Left lung (tissue), 10 donors: Measurements from ENCODE around the gene MYT1. TPM values are rescaled to one million over a fixed set of nuclear protein-coding genes. Genes with fewer than 3 reads are reported as not detected.
A peak's percentile ranks its signal among the peaks of the same experiment; 100 is the strongest.

Experiments used
- ATAC-seq: fragments of 200-7000 bp; cut with Tn5 transposase; one replicate; pipeline ENCODE4 v1.9.1; 2020; ENCODE audit warnings: moderate library complexity
- DNase-seq, 4 donors: peaks; one replicate each; pipeline ENCODE4 v3.0.0-alpha.2; 2013 to 2020
- H3K27ac ChIP-seq, 2 donors: fragments of 200-600 bp; sonication (generic) in 1 of 2; one replicate each; pipeline versions ENCODE4 v1.5.0 to v1.8.0; 2020 to 2021
- H3K27me3 ChIP-seq, 2 donors: fragments of 200-600 bp; sonication (generic) in 1 of 2; one replicate each; pipeline versions ENCODE4 v1.5.0 to v1.8.0; 2020 to 2021
- H3K36me3 ChIP-seq, 2 donors: fragments of 200-600 bp; sonication (generic) in 1 of 2; one replicate each; pipeline versions ENCODE4 v1.5.0 to v1.8.0; 2020 to 2021
- H3K4me1 ChIP-seq, 2 donors: fragments of 200-600 bp; one replicate each; pipeline ENCODE4 v1.8.0; 2021
- H3K4me3 ChIP-seq, 2 donors: fragments of 200-600 bp; sonication (generic) in 1 of 2; one replicate each; pipeline versions ENCODE4 v1.5.0 to v1.8.0; 2020 to 2021; ENCODE audit warnings: mild to moderate bottlenecking in 1 of 2
- H3K9me3 ChIP-seq, 2 donors: fragments of 200-600 bp; sonication (generic) in 1 of 2; one replicate each; pipeline versions ENCODE4 v1.5.0 to v1.8.0; 2020 to 2021
- intact Hi-C, 2 donors: fragments of 100-400 bp; cut with DNase I; formaldehyde crosslinking; loops; one replicate each; pipeline versions ENCODE4 v1.11.2 to v1.14.2; 2022
- polyA plus RNA-seq, 6 donors: library from polyadenylated mRNA; unstranded; fragments of 120-200 nt; gene quantifications; one replicate each; pipeline ENCODE4 v1.2.1, GENCODE V29; 2013; ENCODE audit not compliant: insufficient read length in 6 of 6
- total RNA-seq, 2 donors: library from RNA; stranded (reverse); fragmentation: NEBNext Ultra II Directional; extraction: Animal tissue kit (Norgen Biotek cat#: 25700); gene quantifications; one replicate each; pipeline ENCODE4 v1.2.1, GENCODE V29; 2021
- TF ChIP-seq, protein P1 (sequence below), 2 donors: fragments of 200-600 bp; sonication (generic) in 1 of 2; IDR thresholded peaks; one replicate each; pipeline versions ENCODE4 v1.5.0 to v1.8.0; 2021; ENCODE audit warnings: antibody characterized with exemption in 2 of 2
- donor health status: DM: no; HTN: yes; CAD: no.
- donor health status: DM: no; HTN: no; CAD: no.

The MYT1 gene
- total and polyA plus RNA-seq, 8 donors: 0.26 to 0.42 (median 0.32) TPM; not detected in 2

GRCh38 chr20:64157878-64158277 is 6.4 kb upstream of the MYT1 start:
- Histone ChIP-seq H3K36me3 (no peaks in the 10 kb centered on the region), H3K4me1 (no peaks in the 10 kb centered on the region), H3K9me3 (no peaks in the 10 kb centered on the region), H3K27ac (no peak overlapping the region), H3K27me3 (peaks cover 32 to 80% of the 10 kb centered on the region in 2 donors), H3K4me3 (no peak overlapping the region)
- DNase-seq (peak in 1 of 4 donors; percentile 60), ATAC-seq (no peak)
- intact Hi-C loops: no loop called here
- TF ChIP-seq, protein P1, sequence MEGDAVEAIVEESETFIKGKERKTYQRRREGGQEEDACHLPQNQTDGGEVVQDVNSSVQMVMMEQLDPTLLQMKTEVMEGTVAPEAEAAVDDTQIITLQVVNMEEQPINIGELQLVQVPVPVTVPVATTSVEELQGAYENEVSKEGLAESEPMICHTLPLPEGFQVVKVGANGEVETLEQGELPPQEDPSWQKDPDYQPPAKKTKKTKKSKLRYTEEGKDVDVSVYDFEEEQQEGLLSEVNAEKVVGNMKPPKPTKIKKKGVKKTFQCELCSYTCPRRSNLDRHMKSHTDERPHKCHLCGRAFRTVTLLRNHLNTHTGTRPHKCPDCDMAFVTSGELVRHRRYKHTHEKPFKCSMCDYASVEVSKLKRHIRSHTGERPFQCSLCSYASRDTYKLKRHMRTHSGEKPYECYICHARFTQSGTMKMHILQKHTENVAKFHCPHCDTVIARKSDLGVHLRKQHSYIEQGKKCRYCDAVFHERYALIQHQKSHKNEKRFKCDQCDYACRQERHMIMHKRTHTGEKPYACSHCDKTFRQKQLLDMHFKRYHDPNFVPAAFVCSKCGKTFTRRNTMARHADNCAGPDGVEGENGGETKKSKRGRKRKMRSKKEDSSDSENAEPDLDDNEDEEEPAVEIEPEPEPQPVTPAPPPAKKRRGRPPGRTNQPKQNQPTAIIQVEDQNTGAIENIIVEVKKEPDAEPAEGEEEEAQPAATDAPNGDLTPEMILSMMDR (IDR thresholded peaks at IDR 0.05): no peak

GRCh38 chr20:64158346-64159285 is 5.6 kb upstream of the MYT1 start:
- Histone ChIP-seq H3K9me3 (no peaks in the 10 kb centered on the region), H3K4me3 (no peak overlapping the region), H3K36me3 (no peaks in the 10 kb centered on the region), H3K27ac (no peak overlapping the region), H3K4me1 (no peaks in the 10 kb centered on the region), H3K27me3 (peaks cover 38 to 84% of the 10 kb centered on the region in 2 donors)
- intact Hi-C loops: no loop called here
- ATAC-seq (no peak), DNase-seq (peak in 1 of 4 donors; percentile 42)
- TF ChIP-seq, protein P1 (IDR thresholded peaks at IDR 0.05): no peak

DNA sequence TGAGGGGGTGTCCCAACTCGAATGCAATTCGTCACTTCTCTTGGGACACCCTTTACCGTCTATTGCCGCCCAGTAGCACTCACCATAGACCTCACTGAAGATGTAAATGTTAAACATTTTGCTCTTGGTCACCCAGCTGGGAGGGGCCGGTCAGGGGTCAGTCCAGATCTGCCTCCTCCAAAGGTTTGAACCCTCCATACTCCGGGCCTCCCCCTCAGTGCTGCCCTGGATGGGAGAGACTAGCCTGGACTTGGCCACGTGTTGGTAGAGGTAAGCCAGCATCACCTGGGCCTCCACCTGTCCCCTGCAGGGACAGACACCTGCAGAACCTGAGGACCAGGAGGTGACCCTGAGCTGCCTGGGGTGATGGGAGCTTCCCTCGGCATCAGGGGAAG is 5.0 kb upstream of the MYT1 start:
- ATAC-seq: no peak
- Histone ChIP-seq H3K27ac (no peak overlapping the region), H3K9me3 (no peaks in the 10 kb centered on the region), H3K4me1 (no peaks in the 10 kb centered on the region), H3K4me3 (no peak overlapping the region), H3K27me3 (peaks cover 38 to 84% of the 10 kb centered on the region in 2 donors), H3K36me3 (no peaks in the 10 kb centered on the region)
- TF ChIP-seq, protein P1 (IDR thresholded peaks at IDR 0.05): no peak
- peak in 1 of 4 donors; percentile 39 for DNase-seq
- intact Hi-C loops: no loop called here

GRCh38 chr20:64159711-64160110 is 4.5 kb upstream of the MYT1 start:
- no peak overlapping the region for H3K27ac ChIP-seq
- no peak for ATAC-seq
- peaks cover 38 to 84% of the 10 kb centered on the region in 2 donors for H3K27me3 ChIP-seq
- no peaks in the 10 kb centered on the region for H3K9me3 ChIP-seq
- no peaks in the 10 kb centered on the region for H3K4me1 ChIP-seq
- no peaks in the 10 kb centered on the region for H3K36me3 ChIP-seq
- intact Hi-C loops: no loop called here
- TF ChIP-seq, protein P1 (IDR thresholded peaks at IDR 0.05): no peak
- peak in 1 of 4 donors; percentile 45 for DNase-seq
- no peak overlapping the region for H3K4me3 ChIP-seq

DNA sequence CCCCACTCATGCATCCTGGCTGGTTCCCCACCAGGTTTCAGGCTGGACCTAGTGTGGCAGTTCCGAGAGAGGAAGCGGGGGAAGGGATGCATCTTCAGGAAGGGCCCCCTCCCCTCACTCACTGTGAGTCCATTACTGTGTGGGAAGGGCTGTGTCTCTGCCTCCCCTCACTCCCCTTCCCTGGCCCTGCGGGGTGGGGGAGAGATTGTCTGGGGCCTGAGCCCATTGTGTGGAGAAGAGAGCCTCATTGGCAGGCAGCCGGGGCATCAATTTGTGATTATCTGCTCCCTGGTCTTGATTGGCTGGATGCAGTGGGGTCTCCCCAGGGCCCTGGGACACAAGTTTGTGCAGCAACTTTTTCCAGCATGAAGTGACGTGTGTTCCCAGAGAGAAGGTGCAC is 4.1 kb upstream of the MYT1 start:
- TF ChIP-seq, protein P1 (IDR thresholded peaks at IDR 0.05): no peak
- no peaks in the 10 kb centered on the region for H3K9me3 ChIP-seq
- no peak overlapping the region for H3K4me3 ChIP-seq
- H3K4me1 ChIP-seq: no peaks in the 10 kb centered on the region
- DNase-seq (peak in 1 of 4 donors; percentile 43), ATAC-seq (no peak)
- H3K27ac ChIP-seq: no peak overlapping the region
- intact Hi-C loops: no loop called here
- peaks cover 41 to 86% of the 10 kb centered on the region in 2 donors for H3K27me3 ChIP-seq
- H3K36me3 ChIP-seq: no peaks in the 10 kb centered on the region
